HG03066 (cell line): Measurements from ENCODE around the gene ASTL.

Experiments used
- ATAC-seq: cut with Tn5 transposase; IDR thresholded peaks from one replicate; pipeline ENCODE4 v1.9.1; 2021; ENCODE audit warnings: low read depth; ENCODE audit not compliant: unreplicated experiment

The ASTL gene

DNA sequence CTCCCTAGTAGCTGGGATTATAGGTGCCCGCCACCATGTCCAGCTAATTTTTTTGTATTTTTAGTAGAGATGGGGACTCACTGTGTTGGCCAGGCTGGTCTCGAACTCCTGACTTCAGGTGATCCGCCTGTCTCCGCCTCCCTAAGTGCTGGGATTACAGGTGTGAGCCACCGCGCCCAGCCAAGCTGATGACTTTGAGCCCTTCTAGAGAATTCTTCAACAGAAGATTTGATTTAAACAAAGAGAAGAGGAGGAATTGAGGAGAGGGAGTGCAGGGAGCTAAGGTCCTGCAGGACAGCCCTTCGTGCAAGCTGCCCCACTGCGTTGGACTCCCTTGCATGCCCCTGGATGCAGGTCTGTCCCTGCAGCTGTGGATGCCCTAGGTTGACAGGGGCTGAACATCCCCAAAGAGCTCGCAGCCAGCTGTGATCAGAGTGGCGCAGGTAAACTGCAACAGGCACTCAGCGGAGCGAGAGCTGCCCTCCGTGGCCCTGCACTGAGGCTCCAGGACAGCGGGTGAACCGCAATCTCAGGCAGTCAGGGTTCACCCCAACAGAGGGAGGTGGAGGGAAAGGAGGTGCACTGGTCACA lies 35.6 kb downstream of the ASTL start:
- no peak for ATAC-seq

DNA sequence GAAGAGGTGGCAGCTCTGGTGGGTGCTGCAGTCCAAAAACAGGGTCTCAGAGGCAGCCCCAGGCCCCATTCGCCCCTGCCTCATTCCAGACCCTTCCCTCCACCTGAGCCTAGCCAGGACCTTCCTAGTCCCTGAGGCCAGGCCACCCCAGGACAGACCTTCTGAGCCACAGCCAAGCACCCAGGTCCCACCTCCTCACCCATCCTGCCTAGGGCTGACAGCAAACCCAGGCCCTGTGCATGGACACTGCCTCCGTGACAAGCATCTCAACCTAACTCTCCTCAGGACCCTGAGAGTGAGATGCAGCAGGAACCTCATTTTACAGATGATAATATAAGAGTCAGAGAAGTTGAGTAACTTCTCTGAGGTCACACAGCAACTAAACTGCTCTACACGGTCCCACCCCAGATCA lies 37.4 kb downstream of the ASTL start:
- ATAC-seq: no peak

DNA sequence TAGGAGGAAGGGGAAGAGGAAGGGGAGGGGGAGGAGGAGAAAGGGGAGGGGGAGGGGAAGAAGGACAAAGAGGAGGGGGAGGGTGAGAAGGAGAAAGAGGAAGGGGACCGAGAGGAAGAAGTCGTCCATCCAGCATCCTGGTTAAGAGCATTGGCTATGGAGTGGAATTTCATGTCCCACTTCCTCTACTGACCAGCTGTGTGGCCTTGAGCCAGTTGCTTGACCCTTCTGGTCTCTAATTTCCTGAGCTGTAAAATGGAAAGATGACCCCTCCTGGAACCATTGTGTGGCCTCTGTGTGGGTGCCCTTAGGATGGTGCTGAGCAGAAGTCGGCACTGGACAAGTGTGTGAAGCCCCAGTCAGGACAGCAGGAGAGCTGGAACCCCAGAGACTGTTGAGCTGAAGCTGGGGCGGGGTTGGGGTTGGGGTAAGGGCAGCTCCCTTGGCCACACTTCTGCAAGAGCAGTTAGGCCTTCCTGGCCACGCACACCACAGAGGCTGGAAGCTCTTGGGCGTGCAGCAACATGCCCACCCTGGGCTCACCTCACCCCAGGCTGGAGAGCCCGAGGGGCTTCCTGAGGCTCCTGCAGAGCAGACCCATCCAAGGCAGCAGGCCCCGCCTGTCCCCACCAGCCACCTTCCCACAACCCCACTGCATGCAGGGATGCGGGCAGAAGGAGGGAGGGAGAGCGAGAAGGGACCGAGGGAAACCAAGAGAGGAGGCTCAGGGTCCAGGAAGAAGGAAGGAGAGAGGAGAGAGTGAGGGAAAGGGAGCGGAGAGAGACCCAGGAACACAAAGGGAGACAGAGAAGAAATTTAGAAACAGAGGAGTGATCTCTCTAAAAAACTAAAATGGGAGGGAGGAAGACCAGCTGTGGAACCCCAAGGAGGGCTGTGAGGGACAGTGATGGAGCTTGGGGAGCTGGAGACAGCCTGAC lies 38.2 kb downstream of the ASTL start:
- ATAC-seq: no peak

DNA sequence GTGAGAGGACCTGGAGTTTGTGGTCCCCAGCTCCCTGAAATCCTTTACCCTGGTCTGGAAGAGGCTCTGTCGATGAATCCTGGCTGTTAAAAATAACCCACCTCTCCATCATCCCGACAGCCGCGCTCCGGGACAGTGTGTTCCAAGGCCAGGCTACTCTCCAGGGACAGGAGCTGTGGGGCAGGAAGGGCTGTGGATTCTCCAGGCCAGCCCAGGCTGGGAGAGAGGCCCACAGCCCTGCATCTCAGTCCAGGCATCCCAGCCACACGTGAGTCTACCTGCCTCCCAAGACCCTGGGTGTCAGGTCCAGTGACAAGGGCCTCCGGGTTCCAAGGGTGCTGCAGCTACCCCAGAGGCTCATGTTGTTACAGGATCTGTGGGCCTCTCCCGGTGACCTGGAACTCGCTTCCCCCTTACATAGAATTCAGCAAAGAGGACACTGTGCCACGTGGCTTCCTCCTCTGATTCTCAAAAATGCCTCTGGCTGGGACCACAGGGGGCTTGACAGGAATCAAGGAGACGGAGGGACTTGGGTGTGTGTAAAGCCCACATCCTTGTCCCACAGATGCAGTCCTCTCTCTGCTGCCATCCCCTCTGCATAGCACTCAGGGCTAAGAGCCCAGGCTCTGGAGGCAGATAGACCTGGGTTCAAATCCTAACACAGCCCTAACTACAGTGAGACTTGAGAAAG lies 39.3 kb downstream of the ASTL start:
- no peak for ATAC-seq

DNA sequence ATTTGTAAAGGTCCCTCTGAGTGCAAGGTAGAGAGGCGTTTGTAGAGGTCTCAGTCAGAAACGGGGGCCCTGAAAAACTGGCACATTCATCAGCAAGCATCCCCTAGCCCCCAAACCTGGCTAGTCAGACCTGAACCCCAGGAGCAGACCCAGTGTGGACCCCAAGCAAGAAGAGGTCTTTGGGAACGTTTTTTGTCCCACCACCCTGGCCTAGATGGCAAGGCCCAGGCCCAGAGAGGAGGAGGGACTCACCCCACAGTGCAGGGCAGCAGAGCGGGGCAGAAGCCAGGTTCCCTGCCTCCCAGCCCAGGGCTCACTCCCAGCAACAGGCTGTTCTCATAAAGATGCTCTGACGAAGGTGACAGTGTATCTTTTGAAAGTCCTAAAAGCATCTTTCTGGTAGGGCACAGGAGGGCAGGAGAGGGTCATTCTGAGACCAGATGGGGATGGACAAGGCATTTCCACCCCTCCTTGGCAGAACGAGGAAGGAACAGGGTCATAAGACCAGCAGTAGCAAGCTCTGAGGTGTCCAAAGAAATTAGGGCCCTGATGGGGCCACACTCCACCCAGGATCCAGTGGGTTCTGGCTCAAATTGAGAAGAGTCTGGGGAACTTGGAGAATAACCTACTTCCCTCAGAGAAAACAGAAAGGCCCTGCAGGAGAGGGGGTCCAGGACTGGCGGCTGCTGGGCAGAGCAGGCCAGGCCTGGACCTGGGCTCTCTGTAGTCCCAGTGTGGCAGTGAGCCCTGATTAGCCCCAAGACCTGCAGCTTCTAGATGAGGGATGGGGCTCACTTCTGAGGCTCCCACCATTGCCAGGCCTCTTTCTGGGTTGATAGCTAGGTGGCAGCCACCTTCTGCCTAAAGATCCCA lies 40.1 kb downstream of the ASTL start:
- no peak for ATAC-seq

DNA sequence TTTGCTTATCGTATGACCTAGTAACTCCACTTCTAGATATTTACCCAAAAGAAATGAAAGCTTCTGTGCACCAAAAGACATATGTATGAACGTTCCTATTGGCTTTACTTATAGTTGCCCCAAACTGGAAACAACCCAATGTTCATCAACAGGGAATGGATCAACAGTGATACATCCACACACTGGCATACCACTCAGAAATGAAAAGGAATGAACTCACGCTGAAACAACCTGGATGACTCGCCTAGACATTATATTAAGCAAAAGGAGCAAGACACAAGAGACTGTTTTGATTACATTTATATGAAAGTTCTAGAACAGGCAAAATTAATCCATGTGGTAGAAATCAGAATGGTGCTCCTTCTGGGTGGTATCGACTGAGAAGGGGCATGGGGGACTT lies 40.9 kb downstream of the ASTL start:
- no peak for ATAC-seq

DNA sequence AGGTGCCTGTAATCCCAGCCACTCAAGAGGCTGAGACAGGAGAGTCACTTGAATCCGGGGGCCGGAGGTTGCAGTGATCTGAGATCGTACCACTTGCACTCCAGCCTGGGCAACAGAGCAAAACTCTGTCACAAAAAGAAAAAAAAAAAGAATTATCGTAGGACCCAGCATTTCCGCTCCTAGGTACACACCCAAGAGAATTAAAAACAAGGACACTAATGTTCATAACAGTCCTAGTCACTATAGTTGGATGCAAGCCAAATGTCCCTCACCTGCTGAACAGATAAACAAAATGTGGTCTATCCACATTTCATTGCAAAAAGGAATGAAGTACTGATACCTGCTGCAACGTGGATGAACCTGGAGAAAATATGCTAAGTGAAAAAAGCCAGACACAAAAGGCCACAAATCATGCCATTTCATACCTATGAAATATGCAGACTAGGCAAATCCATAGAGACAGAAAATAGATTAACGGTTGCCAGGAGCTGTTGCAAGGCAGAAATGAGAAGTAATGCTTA lies 43.1 kb downstream of the ASTL start:
- no peak for ATAC-seq

DNA sequence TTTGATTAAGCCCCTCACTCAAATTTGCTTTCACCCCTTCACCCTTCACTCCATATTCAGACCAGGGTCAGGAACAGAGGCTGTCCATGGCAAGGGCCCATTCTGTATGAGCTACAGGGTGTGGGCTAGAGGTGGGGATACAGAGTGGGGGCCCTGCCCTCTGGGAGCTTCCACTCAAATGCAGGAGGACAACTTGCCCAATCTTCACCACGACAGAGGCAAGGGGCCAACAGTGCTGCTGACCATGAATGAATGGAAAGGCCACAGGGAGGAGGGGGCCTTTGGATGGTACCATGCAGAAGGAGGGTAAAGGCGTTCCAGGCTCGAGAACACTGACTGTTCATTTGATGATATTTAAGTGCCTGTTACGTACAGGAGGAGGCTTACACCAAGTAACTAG lies 44.8 kb downstream of the ASTL start:
- no peak for ATAC-seq

DNA sequence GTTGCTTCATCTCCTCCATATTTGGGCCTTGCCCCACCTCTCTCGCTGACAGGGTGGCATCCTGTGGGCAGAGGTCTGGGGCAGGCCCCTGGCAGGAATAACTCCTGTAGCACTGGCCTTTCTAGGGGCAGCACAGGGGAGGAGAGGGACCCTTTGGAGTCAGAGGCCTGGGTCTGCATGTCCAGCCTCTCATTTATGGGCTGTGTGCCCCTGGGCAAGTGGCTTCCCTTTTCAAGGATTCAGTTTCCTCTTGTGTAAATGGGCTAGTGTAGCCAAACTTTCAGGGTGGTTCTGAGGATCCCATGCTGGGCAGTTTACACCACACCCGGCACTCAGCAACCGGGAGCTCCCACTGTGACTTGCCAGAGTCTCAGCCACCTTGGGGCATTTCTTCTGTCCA lies 45.4 kb downstream of the ASTL start:
- no peak for ATAC-seq

DNA sequence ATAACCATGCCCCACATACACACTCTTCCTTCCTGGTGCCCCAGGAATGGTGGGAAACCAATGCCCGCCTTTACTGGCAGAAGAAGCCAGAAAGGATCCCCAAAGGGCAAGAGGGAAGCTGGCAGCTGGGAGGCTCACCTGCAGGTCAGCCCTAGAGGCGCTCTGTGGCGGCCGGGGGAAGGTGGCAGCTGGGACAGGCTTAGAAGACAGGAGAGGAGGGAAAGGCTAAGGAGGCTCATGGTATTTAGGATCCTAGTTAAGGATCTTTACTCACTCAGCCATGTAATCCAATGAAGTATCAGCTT lies 45.8 kb downstream of the ASTL start:
- ATAC-seq: no peak

DNA sequence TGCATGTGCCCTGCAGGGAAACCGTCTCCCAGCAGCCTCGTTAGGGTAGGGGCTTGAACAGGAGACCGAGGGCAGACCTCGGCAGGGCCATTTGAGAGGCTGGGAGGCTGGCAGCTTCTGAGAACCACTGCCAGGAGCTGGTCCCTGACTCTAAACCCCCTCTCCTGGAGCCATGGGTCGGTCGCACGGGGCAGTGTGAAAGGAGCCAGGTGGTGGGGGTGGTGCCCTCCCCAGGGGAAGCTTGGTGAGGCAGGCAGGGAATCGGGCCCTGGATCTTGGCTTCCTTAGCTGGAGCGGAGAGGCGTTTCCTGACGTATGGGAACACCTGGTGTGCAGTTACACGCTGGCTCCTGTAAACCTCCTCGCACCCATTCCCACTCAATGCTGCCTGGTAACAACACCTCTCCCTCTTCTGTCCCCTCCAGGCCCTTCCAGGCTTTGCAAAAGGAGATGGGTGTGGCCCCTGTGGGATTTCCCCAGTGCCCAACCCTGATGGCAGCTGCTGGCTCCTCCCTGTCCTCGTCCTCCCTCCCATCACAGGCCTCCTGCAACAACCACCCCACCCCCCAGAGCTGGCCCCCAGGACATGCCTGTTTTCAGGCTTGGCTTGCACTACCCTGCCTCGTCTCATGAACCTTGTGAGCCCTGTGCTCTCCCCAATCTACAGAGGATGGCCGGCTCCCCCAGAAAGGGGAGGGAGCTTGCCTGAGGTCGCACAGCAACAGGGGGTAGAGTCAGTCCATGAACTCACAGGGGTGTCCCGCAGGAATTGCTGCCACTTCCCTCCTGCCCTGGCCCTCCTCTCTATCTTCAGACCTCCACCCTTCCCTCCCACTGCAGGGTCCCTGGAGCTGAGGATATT lies 46.4 kb downstream of the ASTL start:
- ATAC-seq: no peak

DNA sequence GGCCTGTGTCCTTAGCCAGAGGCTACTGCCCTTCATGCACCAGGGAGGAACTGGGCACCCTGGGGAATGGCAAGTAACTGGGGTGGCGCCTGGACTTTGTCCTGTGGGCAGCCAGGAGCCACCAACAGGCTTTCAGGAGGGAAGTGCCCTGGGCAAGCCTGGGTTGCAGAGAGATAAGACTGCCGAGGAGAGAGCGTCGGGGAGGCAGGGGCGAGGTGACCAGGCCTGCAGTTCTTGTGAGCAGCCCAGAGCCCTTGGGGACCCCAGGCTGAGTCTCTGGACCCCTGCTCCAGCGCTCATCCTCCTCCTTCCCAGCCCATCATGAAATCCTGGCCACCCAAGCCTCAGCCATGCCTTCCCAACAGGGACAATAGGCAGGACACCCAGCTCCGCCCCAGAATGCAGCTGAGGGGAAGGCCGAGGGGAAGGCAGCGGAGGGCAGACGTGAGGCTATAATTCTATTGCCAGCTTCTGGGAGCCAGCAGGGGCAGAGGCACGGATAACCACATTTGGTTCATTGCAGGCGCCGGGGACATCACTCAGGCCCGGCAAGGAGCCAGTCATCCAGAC lies 47.1 kb downstream of the ASTL start:
- no peak for ATAC-seq

DNA sequence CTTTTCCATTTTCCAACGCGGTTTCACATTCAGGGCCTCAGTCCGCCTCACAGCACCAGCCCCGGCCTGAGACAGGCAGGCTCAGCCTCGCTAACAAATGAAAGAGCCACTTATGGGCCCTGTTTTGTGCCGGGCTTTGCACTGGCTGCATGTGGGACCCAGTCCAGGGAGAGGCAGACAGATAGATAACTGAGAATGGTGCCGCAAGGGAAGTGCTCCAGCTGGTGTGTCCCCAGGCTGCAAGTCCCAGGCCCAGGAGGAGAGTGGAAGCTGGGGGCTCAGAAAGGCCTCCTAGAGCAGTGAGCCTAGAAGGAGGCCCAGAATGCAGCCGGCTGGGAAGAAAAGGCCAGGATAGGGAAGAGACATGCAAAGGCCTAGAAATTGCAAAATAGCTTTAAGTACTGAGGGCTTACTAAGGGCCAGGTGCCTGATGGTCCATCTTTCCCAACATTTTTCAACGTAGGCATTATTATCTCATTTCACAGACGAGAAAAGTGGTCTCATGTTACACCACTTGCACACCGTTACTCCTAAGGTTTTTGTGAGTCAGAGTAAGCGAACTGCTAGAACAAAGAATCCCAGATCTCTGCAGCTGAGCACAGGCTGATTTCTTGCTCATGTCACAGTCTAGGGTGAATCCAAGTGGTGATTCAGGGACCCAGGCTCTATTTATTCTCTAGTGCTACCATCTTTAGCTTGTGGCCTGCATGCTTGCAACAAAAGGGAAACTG lies 47.9 kb downstream of the ASTL start:
- ATAC-seq: no peak

DNA sequence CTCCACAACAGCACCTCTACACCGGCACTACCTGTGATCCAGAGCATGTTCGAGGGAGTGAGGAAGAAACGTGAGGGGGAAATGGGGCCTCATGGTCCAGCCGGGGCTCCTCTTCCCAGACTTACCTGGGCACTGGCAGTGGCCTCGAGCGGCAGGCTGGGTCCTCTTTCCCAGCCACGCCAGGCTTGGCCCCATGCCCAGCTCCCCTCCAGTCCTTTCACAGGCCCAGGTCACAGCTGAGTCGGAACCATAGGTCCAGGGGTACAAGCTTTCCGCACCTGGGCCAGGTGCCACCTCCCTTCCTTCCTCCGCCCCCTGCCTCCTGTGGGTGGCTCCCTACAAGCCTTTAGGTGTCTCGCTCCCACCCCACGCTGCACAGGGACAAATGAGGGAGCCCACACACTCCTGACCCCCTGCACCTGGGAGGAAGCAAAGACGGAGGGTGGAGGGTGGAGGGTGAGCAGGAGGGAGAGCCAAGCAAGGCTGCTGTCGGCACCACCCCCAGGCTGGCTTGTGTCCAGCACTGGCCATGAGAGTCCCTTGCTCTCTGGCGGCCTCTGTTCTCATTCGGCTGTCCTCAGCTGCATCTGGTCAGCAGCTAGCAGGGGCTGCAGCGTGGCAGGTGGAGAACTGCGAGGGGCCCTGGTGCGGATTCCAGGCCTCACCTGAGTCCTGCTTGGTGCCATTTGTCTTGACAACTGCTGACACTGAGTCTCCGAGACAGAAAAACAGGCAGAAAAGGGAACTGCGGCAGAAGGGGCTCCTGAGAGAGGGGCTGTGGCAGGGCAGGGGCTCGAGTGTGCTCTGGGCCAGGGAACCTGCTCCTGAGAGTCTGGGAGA lies 48.7 kb downstream of the ASTL start:
- ATAC-seq: no peak

DNA sequence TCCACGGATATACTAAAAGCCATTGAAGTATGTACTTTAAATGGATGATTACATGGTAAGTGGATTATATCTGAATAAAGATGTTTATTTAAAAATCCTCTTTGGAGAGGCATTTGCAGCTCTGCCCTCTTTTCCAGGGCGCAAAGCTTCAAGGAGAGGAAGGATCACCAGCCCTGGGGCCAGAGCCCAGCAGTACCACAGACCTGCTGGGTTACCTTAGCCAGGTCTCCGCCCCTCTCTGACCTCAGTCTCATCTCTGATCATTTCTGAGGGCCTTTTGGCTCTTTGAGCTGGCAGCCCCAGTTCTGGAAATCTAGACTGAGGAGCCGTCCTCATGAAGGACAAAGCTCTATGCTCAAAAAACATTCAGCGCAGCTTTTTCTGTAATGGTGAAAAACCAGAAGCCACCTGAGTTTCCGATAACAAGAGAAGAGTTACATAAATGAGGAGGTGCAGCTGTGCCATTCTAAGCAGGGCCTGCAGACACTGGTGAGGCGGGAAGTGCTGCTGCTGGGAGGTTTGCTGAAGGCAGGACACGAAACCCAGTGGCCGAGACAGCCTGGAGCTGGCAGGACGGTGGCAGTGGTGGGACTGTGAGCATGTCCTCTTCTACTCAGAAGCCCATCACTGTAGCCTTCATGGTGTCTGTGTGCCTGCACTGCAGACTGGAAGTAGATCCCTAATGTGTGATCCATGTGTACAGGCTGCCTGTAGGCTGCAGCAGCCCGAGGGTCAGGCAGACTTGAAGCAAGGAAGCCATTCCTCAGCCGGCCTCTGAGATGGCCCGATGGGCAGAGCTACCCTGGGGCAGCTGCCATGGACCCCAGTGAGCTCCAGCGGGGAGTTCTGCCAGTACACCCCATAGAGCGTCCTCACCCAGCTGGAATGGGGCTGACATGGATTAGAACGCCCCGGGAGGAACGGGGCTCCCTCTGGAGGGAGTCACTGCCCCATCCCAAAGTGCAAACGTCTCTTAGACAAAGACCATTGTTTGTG lies 49.7 kb downstream of the ASTL start:
- no peak for ATAC-seq

DNA sequence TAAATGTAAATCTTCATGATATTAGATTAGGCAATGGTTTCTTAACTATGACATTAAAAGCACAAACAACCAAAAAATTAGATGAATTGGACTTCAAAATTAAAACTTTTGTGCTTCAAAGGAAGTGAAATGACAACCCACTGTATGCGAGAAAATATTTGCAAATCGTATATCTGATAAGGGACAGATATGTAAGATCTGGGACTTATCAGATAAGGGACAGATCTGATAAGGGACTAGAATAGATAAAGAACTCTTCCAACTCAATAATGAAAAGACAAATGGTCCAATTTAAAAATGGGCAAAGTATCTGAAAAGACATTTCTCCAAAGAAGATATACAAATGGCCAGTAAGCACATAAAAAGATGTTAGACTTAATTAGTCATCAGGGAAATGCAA lies 51.2 kb downstream of the ASTL start:
- no peak for ATAC-seq
